Measurements from ENCODE around the gene LRBA. TPM values are rescaled to one million over a fixed set of nuclear protein-coding genes. Genes with fewer than 3 reads are reported as not detected.

The LRBA gene
- total and polyA plus RNA-seq, 2 donors (not counting 3 experiments of a cell fraction or from before 2014, with no cell fraction given) = 18.0 to 35.1 TPM

GRCh38 chr4:150515135-150515534, 499.9 kb downstream of the LRBA start:
- H3K4me1 ChIP-seq (ENCODE audit: control insufficient read depth, extremely low read depth, insufficient read depth, low read length) = peaks cover 13% of the 10 kb centered on the region
- dilution Hi-C loops (cut with MboI; ENCODE audit: extremely low pct_ligation_motif_present, low sequenced_read_pairs) (no loop called here), intact Hi-C loops (cut with micrococcal nuclease) (no loop called here)
- no peaks in the 10 kb centered on the region for H3K9me3 ChIP-seq (replicated peaks; ENCODE audit: control insufficient read depth, insufficient read depth, low read length)
- BruUV-seq (replicated peaks) = no TSS peak
- no peaks in the 10 kb centered on the region for H3K9me1 ChIP-seq (replicated peaks; ENCODE audit: control insufficient read depth, extremely low read depth, insufficient read depth, low read length)
- no peak for FAIRE-seq
- H3K79me2 ChIP-seq (ENCODE audit: control insufficient read depth, insufficient read depth, low read length) = no peaks in the 10 kb centered on the region
- CTCF ChIA-PET = no interaction called here
- no peaks in the 10 kb centered on the region for H3K36me3 ChIP-seq (ENCODE audit: control insufficient read depth in 2 of 2, extremely low read depth in 1 of 2, insufficient read depth in 2 of 2, low read length in 2 of 2)
- H2AFZ ChIP-seq (ENCODE audit: low read depth, low read length) = no peak overlapping the region
- H3K4me2 ChIP-seq (ENCODE audit: insufficient read depth, low read length) = peak overlapping the region; percentile 46
- H4K20me1 ChIP-seq (replicated peaks; ENCODE audit: control insufficient read depth, extremely low read depth, insufficient read depth, low read length) = no peaks in the 10 kb centered on the region
- no peak overlapping the region for H3K4me3 ChIP-seq (replicated peaks in 1 of 3; ENCODE audit: insufficient read depth in 1 of 3, low read depth in 1 of 3, low read length in 3 of 3)
- no peaks in the 10 kb centered on the region for H3K27me3 ChIP-seq (ENCODE audit: control insufficient read depth in 2 of 2, insufficient read depth in 2 of 2, low read length in 2 of 2)
- TF ChIP-seq FOS (IDR thresholded peaks at IDR 0.05; ENCODE audit: borderline replicate concordance, insufficient read depth, low read length) (no peak), MAX (IDR thresholded peaks at IDR 0.05; ENCODE audit: insufficient read depth, insufficient read length) (no peak), EZH2 (IDR thresholded peaks at IDR 0.05; ENCODE audit: borderline replicate concordance, low read depth, low read length, severe bottlenecking) (no peak), POLR2AphosphoS5 (IDR thresholded peaks at IDR 0.05; ENCODE audit: insufficient read depth, low read depth, low read length) (no peak), JUN (IDR thresholded peaks at IDR 0.05; ENCODE audit: borderline replicate concordance, insufficient read depth, insufficient read length, low read depth) (no peak), POLR2A (IDR thresholded peaks at IDR 0.05; ENCODE audit: low read depth, low read length) (no peak), MYC (IDR thresholded peaks at IDR 0.05; ENCODE audit: low read depth, low read length) (no peak), CTCF (IDR thresholded peaks at IDR 0.05; ENCODE audit: extremely low read depth in 1 of 2, insufficient read depth in 1 of 2, low read depth in 1 of 2, low read length in 2 of 2) (no peak), GATA2 (IDR thresholded peaks at IDR 0.05; ENCODE audit: insufficient read depth, insufficient read length, low read depth, low read length) (no peak)
- POLR2A ChIA-PET = no interaction called here
- peak; percentile 82 for DNase-seq (ENCODE audit: low read depth, low spot score)
- H3K9ac ChIP-seq (replicated peaks; ENCODE audit: extremely low read depth, insufficient read depth, low read length) = no peak overlapping the region
- H3K27ac ChIP-seq (ENCODE audit: insufficient read depth, low read depth, low read length) = peak overlapping the region; percentile 1
